Nephron (organoid): Measurements from ENCODE around the gene PRKRA.
"Not testable (repeated sequence)": the region's sequence is repeated elsewhere in the genome, so short reads cannot be mapped to it uniquely, and the experiment has no call there.

Source experiments
- H3K27ac Mint-ChIP-seq, 3 experiments: 2 replicates each; pipeline ENCODE4 v1.8.0; 2020; ENCODE audit warnings: mixed read lengths in 3 of 3, mild to moderate bottlenecking in 2 of 3, moderate library complexity in 1 of 3
- H3K27me3 Mint-ChIP-seq: 2 replicates; pipeline ENCODE4 v1.8.0; 2021; ENCODE audit warnings: low read depth, mild to moderate bottlenecking, moderate library complexity, mixed read lengths
- H3K36me3 Mint-ChIP-seq: 2 replicates; pipeline ENCODE4 v1.8.0; 2020; ENCODE audit warnings: low read depth, mixed read lengths
- H3K4me1 Mint-ChIP-seq: 2 replicates; pipeline ENCODE4 v1.8.0; 2020; ENCODE audit warnings: mixed read lengths
- H3K4me3 Mint-ChIP-seq, 3 experiments: 2 replicates each; pipeline ENCODE4 v1.8.0; 2020; ENCODE audit warnings: mild to moderate bottlenecking in 3 of 3, mixed read lengths in 3 of 3, moderate library complexity in 2 of 3
- H3K9me3 Mint-ChIP-seq: 2 replicates; pipeline ENCODE4 v1.8.0; 2020; ENCODE audit warnings: mixed read lengths
- CTCF ChIP-seq, 3 experiments: fragments of 200-600 bp; sonication (generic); IDR thresholded peaks; one replicate each; pipeline ENCODE4 v1.5.0; 2021; ENCODE audit warnings: antibody characterized with exemption in 3 of 3; ENCODE audit not compliant: unreplicated experiment in 3 of 3

PRKRA gene

GRCh38 chr2:178425255-178425827 lies 25.6 kb downstream of the PRKRA start:
- Mint-ChIP-seq H3K36me3 (peaks cover 80% of the 10 kb centered on the region), H3K4me1 (peaks cover 6% of the 10 kb centered on the region), H3K4me3 (no peak overlapping the region), H3K27me3 (no peaks in the 10 kb centered on the region), H3K9me3 (peaks cover 23% of the 10 kb centered on the region), H3K27ac (no peak overlapping the region)
- no peak for TF ChIP-seq CTCF (IDR thresholded peaks at IDR 0.05; ENCODE audit: unreplicated experiment in 3 of 3)

- not testable (repeated sequence) for H3K4me3 Mint-ChIP-seq, H3K27ac Mint-ChIP-seq, H3K27me3 Mint-ChIP-seq
- peaks cover 20% of the 10 kb centered on the region for H3K4me1 Mint-ChIP-seq
- H3K36me3 Mint-ChIP-seq = peaks cover 67% of the 10 kb centered on the region
- H3K9me3 Mint-ChIP-seq = peaks cover 23% of the 10 kb centered on the region
Measured at GRCh38 chr2:178423746-178424145, 27.2 kb downstream of the PRKRA start.

- Mint-ChIP-seq H3K4me3 (no peak overlapping the region), H3K27ac (no peak overlapping the region), H3K27me3 (no peaks in the 10 kb centered on the region), H3K9me3 (peaks cover 22% of the 10 kb centered on the region), H3K36me3 (peaks cover 56% of the 10 kb centered on the region), H3K4me1 (peaks cover 20% of the 10 kb centered on the region)
- no peak for TF ChIP-seq CTCF (IDR thresholded peaks at IDR 0.05; ENCODE audit: unreplicated experiment in 3 of 3)
Measured at GRCh38 chr2:178422097-178422496, 28.9 kb downstream of the PRKRA start.

- peaks cover 30% of the 10 kb centered on the region for H3K4me1 Mint-ChIP-seq
- peak overlapping the region in 2 of 3 experiments; percentile 25 to 28 for H3K27ac Mint-ChIP-seq
- H3K27me3 Mint-ChIP-seq = no peaks in the 10 kb centered on the region
- TF ChIP-seq CTCF (IDR thresholded peaks at IDR 0.05; ENCODE audit: unreplicated experiment in 3 of 3) = no peak
- no peak overlapping the region for H3K4me3 Mint-ChIP-seq
- peaks cover 12% of the 10 kb centered on the region for H3K9me3 Mint-ChIP-seq
- H3K36me3 Mint-ChIP-seq = peaks cover 40% of the 10 kb centered on the region
Measured at GRCh38 chr2:178420463-178420999, 30.4 kb downstream of the PRKRA start.

- peaks cover 40% of the 10 kb centered on the region for H3K4me1 Mint-ChIP-seq
- peaks cover 26% of the 10 kb centered on the region for H3K36me3 Mint-ChIP-seq
- H3K27me3 Mint-ChIP-seq = no peaks in the 10 kb centered on the region
- H3K9me3 Mint-ChIP-seq = peaks cover 4% of the 10 kb centered on the region
- no peak overlapping the region for H3K27ac Mint-ChIP-seq
- TF ChIP-seq CTCF (IDR thresholded peaks at IDR 0.05; ENCODE audit: unreplicated experiment in 3 of 3) = peak; percentile 41 to 45 (median 41)
- no peak overlapping the region for H3K4me3 Mint-ChIP-seq
Measured at GRCh38 chr2:178419123-178419522, 31.9 kb downstream of the PRKRA start.

- Mint-ChIP-seq H3K27me3 (no peaks in the 10 kb centered on the region), H3K36me3 (peaks cover 20% of the 10 kb centered on the region), H3K9me3 (no peaks in the 10 kb centered on the region), H3K4me1 (peaks cover 40% of the 10 kb centered on the region), H3K27ac (no peak overlapping the region), H3K4me3 (no peak overlapping the region)
- TF ChIP-seq CTCF (IDR thresholded peaks at IDR 0.05; ENCODE audit: unreplicated experiment in 3 of 3) = no peak
Measured at GRCh38 chr2:178418426-178418825, 32.5 kb downstream of the PRKRA start.
